B cell (primary cell): ENCODE measurements around the gene HYAL2.

Experiments used
- CTCF ChIP-seq: fragments of 200-600 bp; IDR thresholded peaks from one replicate; pipeline ENCODE4 v1.8.0; 2022; ENCODE audit warnings: antibody characterized with exemption, mild to moderate bottlenecking
- EZH2 ChIP-seq: IDR thresholded peaks from 2 replicates; pipeline ENCODE4 v1.6.1; 2012; ENCODE audit warnings: borderline replicate concordance, low read depth, mild to moderate bottlenecking, moderate library complexity, low read length; ENCODE audit not compliant: insufficient read depth, poor library complexity, severe bottlenecking

DNA sequence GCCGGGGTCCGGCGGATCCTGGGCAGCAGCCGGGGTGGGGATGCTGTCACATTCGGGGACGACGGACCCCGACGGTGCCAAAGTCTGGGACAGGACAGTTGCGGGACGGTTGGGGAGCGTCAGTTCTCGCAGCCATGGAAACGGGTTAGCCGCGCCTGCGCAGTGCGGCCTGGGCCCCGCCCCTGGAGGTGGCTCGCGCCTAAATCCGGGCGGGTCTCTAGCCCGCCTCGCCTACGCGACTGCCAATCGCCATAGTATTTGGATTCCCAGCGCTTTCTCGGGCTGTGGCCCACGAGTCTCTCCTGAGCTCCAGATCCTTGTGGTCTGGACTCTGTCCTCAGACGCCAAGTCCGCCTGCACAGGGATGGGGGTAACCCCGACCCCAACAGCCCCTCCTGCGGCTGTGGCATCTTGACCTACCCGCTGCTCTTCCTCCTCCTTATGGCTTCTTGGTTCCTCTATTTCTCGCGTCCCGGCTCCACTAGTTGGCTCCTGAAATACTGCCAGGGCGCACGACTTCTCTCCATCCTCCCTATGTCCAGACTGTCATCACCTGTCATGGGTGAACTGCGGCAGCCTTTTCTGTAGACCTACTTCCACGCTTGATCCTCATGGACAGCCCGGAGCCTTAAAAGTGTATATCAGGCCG is 23.2 kb upstream of the HYAL2 start, which contains the start of gene ZMYND10:
- TF ChIP-seq CTCF (no peak), EZH2 (no peak)
